Naive thymus-derived CD4-positive, alpha-beta T cell (primary cell): ENCODE results near the gene DEPDC1B. TPM values are rescaled to one million over a fixed set of nuclear protein-coding genes. Genes with fewer than 3 reads are reported as not detected.

Experiments
- polyA plus RNA-seq, 2 donors: library from polyadenylated mRNA; unstranded; fragments of 300-500 nt; fragmentation: Illumina TruSeq; gene quantifications; one replicate each; pipeline ENCODE4 v1.2.3, GENCODE V29; 2021
- total RNA-seq, 6 experiments: library from RNA in 5 of 6; stranded (reverse) in 5 of 6; gene quantifications; 1 replicate in 5 of 6; 2 replicates in 1 of 6; pipeline ENCODE4 v1.2.3 and lab custom pipeline; 2021 to 2026

DEPDC1B gene
- total and polyA plus RNA-seq, 7 experiments from 2014 or later, result 0.24 to 24.0 (median 0.31) TPM; not detected in 3

Other genes starting within 250 kb of the DEPDC1B start
- 1 to 10 TPM in 1 of 5 experiments, under 1 TPM in 2, not detected in 2; 0.29 to 2.2 (median 0.48) TPM for gene ELOVL7, start 144.1 kb upstream of the DEPDC1B start, total RNA-seq
- gene ELOVL7, start 144.1 kb upstream of the DEPDC1B start, polyA plus RNA-seq, result not detected
- gene ERCC8, start 244.9 kb upstream of the DEPDC1B start, total RNA-seq, result 1 to 10 TPM; 4.9 to 9.0 (median 8.0) TPM
- 10 to 100 TPM; 10.6 to 19.6 TPM for gene ERCC8, start 244.9 kb upstream of the DEPDC1B start, polyA plus RNA-seq
- gene NDUFAF2, start 245.0 kb upstream of the DEPDC1B start, total RNA-seq, result 10 to 100 TPM in 4 of 5 experiments, 1 to 10 TPM in 1; 7.0 to 19.4 (median 11.3) TPM
- 10 to 100 TPM; 18.3 to 34.7 TPM for gene NDUFAF2, start 245.0 kb upstream of the DEPDC1B start, polyA plus RNA-seq